Uterus (tissue), 2 donors: ENCODE data around the gene SNX4.

Experiments
- POLR2A ChIP-seq, 2 donors: fragments of 450-650 bp; IDR thresholded peaks; one replicate each; pipeline ENCODE4 v1.6.1; 2016; ENCODE audit warnings: antibody characterized with exemption in 2 of 2, mild to moderate bottlenecking in 1 of 2, moderate library complexity in 1 of 2
- TF ChIP-seq, protein P1 (sequence below), 4 experiments: fragments of 200-600 bp in 2 of 4; fragments of 450-650 bp in 2 of 4; sonication (generic) in 2 of 4; IDR thresholded peaks; one replicate each; pipeline ENCODE4 v1.5.1; 2016 to 2019; ENCODE audit warnings: antibody characterized with exemption in 4 of 4, mild to moderate bottlenecking in 2 of 4, moderate library complexity in 1 of 4

DNA sequence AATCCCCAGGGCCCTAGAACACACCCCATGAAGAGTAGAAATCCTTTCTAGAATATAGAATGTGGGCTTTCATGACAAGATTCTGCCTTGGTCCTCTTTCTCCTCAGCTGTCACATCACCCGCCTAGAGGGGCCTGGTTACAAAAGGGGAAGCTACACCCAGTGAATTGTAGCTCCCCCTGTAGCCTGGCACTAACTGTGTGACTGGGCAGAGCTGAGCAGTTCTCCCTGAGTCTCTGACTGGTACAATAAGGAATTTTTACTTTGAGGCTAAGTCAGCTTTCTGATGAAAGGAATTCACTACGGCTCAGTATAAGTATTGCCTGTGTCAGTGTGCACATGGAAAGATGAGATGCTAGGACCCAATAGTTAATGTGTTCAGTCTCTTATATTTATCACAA is 116.2 kb downstream of the SNX4 start:
- TF ChIP-seq, protein P1, sequence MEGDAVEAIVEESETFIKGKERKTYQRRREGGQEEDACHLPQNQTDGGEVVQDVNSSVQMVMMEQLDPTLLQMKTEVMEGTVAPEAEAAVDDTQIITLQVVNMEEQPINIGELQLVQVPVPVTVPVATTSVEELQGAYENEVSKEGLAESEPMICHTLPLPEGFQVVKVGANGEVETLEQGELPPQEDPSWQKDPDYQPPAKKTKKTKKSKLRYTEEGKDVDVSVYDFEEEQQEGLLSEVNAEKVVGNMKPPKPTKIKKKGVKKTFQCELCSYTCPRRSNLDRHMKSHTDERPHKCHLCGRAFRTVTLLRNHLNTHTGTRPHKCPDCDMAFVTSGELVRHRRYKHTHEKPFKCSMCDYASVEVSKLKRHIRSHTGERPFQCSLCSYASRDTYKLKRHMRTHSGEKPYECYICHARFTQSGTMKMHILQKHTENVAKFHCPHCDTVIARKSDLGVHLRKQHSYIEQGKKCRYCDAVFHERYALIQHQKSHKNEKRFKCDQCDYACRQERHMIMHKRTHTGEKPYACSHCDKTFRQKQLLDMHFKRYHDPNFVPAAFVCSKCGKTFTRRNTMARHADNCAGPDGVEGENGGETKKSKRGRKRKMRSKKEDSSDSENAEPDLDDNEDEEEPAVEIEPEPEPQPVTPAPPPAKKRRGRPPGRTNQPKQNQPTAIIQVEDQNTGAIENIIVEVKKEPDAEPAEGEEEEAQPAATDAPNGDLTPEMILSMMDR (IDR thresholded peaks at IDR 0.05) = no peak
- no peak for TF ChIP-seq POLR2A (IDR thresholded peaks at IDR 0.05)
